GM10266 (cell line): ENCODE measurements around the gene PERM1.
A peak's percentile ranks its signal among the peaks of the same experiment; 100 is the strongest.

Source experiments
- DNase-seq: peaks from one replicate; pipeline ENCODE4 v3.0.0; 2012; ENCODE audit errors: extremely low spot score
- TF ChIP-seq, protein P1 (sequence below): IDR thresholded peaks from 2 replicates; pipeline ENCODE4 v1.5.1; 2012; ENCODE audit warnings: mild to moderate bottlenecking, low read depth; ENCODE audit not compliant: control insufficient read depth, insufficient read depth; ENCODE audit errors: missing control alignments

Gene PERM1

DNA sequence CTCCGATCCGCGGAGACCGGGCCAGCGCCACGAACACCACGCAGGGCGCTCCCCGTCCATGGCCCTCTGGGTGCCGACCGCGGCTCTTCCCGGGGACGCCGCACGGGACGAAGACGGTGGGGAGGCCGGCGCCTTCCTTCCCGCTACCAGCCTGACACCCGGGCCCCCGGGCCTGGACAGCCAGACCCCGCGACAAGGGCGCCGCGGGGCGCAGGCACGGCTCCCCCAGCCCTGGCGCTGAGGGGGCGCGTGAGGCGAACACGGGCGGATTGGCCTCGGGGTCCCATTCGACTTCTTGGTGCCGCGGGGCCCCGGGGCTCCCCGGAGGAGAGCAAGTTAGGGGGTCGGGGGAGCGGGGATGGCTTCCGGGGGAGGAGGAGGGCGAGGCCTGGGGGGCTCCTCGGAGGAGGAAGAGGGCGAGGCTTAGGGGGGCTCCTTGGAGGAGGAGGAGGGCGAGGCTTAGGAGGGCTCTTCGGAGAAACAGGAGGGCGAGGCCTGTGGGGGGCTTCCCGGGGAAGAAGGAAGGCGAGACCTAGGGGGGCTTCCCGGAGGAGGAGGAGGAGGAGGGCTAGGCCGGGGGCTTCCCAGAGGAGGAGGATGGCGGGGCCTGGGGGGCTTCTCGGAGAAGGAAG is 22.0 kb downstream of the PERM1 start:
- TF ChIP-seq, protein P1, sequence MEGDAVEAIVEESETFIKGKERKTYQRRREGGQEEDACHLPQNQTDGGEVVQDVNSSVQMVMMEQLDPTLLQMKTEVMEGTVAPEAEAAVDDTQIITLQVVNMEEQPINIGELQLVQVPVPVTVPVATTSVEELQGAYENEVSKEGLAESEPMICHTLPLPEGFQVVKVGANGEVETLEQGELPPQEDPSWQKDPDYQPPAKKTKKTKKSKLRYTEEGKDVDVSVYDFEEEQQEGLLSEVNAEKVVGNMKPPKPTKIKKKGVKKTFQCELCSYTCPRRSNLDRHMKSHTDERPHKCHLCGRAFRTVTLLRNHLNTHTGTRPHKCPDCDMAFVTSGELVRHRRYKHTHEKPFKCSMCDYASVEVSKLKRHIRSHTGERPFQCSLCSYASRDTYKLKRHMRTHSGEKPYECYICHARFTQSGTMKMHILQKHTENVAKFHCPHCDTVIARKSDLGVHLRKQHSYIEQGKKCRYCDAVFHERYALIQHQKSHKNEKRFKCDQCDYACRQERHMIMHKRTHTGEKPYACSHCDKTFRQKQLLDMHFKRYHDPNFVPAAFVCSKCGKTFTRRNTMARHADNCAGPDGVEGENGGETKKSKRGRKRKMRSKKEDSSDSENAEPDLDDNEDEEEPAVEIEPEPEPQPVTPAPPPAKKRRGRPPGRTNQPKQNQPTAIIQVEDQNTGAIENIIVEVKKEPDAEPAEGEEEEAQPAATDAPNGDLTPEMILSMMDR: no peak
- no peak for DNase-seq

DNA sequence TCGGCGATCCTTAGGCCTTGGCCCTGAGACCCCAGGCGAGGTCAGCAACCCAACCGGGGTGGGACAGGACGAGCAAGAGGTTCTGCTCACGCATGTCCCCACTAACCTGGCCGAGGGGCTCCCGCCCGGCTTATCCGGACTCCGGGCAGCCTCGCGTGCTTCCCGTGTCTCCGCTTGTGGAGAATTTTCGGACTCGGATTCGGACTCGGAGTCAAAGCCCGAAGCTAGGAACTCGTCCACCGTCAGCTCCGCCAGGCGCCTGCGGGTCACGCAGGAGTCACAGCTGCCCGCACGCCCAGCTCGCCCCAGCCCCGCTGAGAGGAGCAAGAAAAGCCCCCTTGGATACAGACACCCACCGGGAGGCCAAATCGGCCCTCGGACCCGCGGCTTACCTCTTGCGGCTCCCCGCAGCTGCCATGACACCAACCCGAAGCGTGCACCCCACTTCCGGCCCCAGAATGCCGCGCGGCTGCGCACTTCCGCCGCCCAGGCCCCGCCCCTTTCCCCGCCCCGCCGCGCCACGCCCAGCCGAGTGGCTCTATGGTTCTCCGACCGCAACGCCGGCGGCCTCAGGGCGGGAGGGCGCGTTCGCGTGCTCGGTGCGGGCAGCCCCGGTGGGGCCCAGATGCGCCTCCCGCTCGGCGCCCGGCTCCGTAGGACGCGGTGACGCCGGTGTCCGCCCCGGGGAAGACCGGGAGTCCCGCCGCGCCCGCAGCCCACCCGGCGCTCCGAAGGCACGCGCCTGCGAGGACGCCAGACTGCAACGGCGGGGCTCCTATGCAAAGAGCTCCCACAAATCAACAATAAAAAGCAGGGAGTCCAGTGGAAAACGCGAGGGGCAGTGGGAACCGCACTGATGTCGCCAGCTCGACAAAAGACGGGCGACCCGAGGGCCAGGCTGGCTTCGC is 22.8 kb downstream of the PERM1 start, which contains the start of gene NOC2L:
TSS of gene NOC2L (minus strand) at position 434 of the 908 bp plus-strand sequence. CDS start at position 418, 16 bp downstream.
- peak; percentile 98 for DNase-seq
- TF ChIP-seq, protein P1: no peak

DNA sequence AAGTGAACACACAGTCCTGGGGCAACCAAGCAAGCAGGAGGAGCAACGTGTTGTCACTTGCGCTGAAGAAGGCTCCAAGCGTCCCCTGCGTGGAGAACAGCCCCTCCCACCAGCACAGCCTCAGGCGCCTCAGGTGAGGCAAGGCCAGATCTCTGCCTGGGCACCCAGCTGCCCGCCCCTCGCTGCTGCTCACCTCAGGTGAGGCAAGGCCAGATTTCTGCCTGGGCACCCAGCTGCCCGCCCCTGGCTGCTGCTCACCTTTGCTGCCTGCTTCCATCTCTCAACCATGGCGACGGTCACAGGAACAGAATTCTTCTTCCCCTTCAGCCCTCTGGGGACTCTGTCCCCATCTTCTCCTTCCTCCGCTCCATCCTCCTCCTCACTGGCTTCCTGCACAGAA is 25.3 kb downstream of the PERM1 start:
- DNase-seq: no peak
- TF ChIP-seq, protein P1: no peak

DNA sequence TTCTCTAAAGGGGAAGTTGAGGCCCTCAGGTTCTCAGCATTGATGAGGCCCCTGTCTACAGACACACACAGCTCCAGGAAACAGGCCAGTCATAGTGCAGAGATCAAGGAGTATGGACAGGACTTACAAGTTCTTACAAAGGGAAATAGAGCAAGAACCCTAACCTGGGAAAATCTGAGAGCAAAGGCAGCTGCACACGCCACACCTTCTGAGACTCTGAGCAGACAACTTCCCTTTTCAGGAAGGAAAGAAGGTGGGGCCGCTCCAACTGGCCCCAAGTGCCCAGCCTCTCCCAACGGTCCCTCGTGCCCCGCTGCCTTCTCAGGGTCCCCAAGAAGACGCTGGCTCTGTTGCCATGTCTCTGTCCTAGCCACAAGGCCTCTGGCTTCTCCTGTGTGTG is 26.4 kb downstream of the PERM1 start:
- DNase-seq: no peak
- TF ChIP-seq, protein P1: no peak

DNA sequence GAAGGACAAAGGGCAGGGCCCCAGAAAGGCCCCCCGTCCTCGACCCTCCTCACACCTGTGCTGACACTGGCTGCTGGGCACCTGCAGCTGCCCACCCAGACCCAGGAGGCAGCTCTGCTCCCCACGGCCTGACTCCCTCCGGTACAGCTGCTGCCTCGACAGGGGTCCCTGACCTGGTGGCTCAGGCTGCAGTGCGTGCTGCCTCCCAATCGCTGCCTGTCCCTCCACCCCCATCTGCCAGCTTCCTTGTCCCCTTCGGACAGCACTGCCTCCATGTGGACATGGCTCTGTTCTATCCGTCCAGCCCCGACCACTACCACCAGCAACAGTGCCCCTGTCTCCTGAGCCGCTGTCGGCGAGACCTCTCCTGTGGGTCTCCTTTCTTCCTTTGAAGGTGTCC is 27.0 kb downstream of the PERM1 start:
- no peak for DNase-seq
- TF ChIP-seq, protein P1: no peak

DNA sequence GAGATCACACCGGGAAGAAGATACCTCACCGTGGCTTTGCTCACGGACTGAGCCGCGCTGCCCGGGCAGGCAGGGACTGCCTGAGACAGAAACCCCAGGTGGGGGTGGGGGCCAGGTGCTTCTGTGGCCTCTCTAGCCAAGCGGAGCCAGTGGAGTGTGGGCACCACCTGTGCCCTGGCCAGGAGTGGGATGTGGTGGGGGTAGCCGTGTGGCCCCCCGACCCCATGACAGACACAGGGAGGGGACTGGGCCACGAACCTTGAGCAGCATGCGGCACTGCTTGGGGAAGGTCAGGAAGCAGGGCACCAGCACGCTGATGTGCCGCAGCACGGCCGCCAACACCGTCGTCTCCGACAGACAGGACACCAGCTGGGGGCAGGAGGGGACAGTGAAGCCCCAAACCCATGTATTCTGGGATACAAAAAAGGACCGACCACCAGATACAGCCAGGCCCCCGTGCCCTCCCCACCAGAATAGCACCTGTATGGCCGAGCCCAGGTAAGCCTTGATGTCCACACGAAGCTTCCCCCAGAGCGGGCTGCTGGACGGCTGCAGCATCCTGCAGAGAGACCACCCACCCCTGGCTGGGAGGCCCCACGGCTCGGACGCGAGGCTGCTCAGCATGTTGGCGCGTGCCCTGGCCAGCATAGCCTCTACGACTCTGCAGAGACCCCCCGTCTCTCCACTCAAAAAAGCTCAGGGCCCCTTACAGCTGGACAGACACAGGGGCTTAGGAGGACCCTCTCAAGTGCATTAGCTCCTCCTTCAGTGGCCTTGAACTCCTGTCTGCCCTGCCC is 28.2 kb downstream of the PERM1 start:
- DNase-seq: no peak
- TF ChIP-seq, protein P1: no peak
